ENCODE results near the gene COQ8A.
"Not testable (repeated sequence)": the region's sequence is repeated elsewhere in the genome, so short reads cannot be mapped to it uniquely, and the experiment has no call there.

Gene COQ8A

DNA sequence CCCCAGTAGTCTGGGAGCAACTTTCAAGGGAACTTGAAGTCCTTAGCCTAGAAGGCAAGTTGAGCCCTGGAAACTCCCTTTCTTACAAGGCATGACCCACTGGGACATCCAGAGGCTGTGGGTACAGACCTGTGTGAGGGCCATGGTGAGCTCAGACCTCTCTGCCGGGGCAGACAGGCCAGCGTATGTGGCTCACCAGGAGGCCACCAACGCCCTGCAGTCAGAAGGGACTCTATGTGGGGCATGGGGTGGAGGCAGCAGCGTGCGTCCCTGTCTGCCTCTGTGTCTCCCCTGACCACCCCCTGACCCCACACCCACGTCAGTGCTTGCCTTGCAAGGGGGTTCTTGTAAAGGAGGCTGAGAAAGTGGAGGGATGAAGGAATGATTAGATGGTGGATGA is 10.8 kb downstream of the COQ8A start:
- no peak overlapping the region for H3K4me3 ChIP-seq (ENCODE audit: low read depth, low read length)
- TF ChIP-seq CTCF (conservative IDR thresholded peaks at IDR 0.05; ENCODE audit: low read depth, low read length), result no peak
- no peak for DNase-seq (ENCODE audit: low read depth)

DNA sequence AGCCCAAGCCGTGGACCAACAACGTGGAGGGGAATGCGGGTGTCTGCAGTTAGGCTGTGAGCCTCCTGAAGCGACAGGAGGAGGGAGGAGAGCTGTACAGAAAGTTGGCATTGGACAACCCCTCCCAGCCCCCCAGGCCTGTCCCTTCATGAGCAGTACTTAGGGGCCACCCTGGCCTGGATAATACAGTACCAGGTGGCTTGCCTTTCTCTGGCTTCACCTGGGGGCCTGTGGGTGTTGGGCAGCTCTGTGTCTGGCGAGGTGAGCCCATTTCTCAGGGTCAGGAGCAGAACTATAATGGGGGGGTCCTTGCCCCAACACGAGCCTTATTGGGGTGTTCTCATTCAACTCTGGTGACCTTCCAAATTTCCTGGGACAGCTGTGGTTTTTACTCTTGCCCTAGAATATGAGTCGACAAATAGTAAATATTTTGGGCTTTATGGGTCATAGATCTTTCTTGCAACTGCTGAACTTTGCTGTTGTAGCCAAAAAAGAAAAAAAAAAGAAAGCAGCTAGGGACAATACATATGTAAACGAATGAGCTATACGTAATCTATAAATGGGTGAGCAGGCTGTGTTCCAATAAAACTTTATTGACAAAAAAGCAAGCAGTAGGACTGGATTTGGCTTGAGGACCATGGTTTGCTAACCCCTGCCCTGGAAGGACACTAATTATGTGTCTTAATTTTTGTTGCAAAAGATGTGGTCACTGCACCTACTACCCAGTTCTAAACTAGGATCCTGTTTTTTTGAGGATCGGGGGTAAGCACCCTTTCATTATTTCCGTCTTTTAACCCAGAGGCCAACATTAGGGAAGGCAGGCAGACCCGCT is 11.4 kb downstream of the COQ8A start:
- H3K4me3 ChIP-seq (ENCODE audit: low read depth, low read length), result no peak overlapping the region
- no peak for TF ChIP-seq CTCF (conservative IDR thresholded peaks at IDR 0.05; ENCODE audit: low read depth, low read length)
- DNase-seq (ENCODE audit: low read depth), result no peak

- no peak overlapping the region for H3K4me3 ChIP-seq (ENCODE audit: low read depth, low read length)
- DNase-seq (ENCODE audit: low read depth), result no peak
- no peak for TF ChIP-seq CTCF (conservative IDR thresholded peaks at IDR 0.05; ENCODE audit: low read depth, low read length)
Measured at GRCh38 chr1:226952118-226952441, 12.0 kb downstream of the COQ8A start.

- TF ChIP-seq CTCF (conservative IDR thresholded peaks at IDR 0.05; ENCODE audit: low read depth, low read length), result no peak
- no peak for DNase-seq (ENCODE audit: low read depth)
- no peak overlapping the region for H3K4me3 ChIP-seq (ENCODE audit: low read depth, low read length)
Measured at GRCh38 chr1:226953175-226953800, 13.2 kb downstream of the COQ8A start.

DNA sequence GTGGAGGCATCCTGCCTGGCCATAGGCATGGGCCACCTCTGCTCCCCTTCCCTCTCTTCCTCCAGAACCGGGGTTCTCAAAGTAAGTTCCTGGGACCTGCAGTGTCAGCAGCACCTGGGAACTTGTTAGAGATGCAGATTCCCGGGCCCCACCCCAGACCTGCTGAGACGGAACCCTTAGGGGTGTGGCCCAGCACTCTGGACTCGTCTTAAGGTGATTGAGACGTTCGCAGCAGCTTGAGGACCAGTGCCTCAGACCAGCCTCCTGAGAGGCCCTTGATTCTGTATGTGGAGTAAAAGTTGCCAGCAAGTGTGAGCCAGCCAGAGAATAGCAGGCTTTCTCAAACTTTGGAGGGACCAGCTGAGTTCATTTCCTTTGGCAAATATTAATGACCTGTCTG is 14.2 kb downstream of the COQ8A start:
- DNase-seq (ENCODE audit: low read depth), result no peak
- TF ChIP-seq CTCF (conservative IDR thresholded peaks at IDR 0.05; ENCODE audit: low read depth, low read length), result no peak
- no peak overlapping the region for H3K4me3 ChIP-seq (ENCODE audit: low read depth, low read length)

GRCh38 chr1:226954777-226955176 is 14.7 kb downstream of the COQ8A start:
- no peak overlapping the region for H3K4me3 ChIP-seq (ENCODE audit: low read depth, low read length)
- no peak for DNase-seq (ENCODE audit: low read depth)
- no peak for TF ChIP-seq CTCF (conservative IDR thresholded peaks at IDR 0.05; ENCODE audit: low read depth, low read length)

DNA sequence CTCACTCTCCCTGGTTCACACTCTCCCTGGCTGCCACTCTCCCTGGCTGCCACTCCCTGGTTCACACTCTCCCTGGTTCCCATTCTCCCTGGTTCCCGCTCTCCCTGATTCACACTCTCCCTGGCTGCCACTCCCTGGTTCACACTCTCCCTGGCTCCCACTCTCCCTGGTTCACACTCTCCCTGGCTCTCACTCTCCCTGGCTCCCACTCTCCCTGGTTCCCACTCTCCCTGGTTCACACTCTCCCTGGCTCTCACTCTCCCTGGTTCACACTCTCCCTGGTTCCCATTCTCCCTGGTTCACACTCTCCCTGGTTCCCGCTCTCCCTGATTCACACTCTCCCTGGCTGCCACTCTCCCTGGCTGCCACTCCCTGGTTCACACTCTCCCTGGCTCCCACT is 15.8 kb downstream of the COQ8A start:
- not testable (repeated sequence) for H3K4me3 ChIP-seq (ENCODE audit: low read depth, low read length); DNase-seq (ENCODE audit: low read depth)
